A673 (cell line): Measurements from ENCODE around the gene ZKSCAN4.

Source experiments
- EZH2 ChIP-seq: fragments of 200-600 bp; sonication (generic); IDR thresholded peaks from 2 replicates; pipeline ENCODE4 v1.6.1; 2017; ENCODE audit warnings: borderline replicate concordance, low read depth, mild to moderate bottlenecking, mixed read lengths, antibody characterized with exemption, low read length; ENCODE audit not compliant: poor library complexity, severe bottlenecking
- TF ChIP-seq, protein P1 (sequence below): fragments of 300-800, 200-600 bp; sonication (generic); conservative IDR thresholded peaks from 2 replicates; pipeline ENCODE4 v1.5.1; 2017; ENCODE audit warnings: low read depth, mild to moderate bottlenecking, antibody characterized with exemption, low read length, moderate library complexity, mixed read lengths

DNA sequence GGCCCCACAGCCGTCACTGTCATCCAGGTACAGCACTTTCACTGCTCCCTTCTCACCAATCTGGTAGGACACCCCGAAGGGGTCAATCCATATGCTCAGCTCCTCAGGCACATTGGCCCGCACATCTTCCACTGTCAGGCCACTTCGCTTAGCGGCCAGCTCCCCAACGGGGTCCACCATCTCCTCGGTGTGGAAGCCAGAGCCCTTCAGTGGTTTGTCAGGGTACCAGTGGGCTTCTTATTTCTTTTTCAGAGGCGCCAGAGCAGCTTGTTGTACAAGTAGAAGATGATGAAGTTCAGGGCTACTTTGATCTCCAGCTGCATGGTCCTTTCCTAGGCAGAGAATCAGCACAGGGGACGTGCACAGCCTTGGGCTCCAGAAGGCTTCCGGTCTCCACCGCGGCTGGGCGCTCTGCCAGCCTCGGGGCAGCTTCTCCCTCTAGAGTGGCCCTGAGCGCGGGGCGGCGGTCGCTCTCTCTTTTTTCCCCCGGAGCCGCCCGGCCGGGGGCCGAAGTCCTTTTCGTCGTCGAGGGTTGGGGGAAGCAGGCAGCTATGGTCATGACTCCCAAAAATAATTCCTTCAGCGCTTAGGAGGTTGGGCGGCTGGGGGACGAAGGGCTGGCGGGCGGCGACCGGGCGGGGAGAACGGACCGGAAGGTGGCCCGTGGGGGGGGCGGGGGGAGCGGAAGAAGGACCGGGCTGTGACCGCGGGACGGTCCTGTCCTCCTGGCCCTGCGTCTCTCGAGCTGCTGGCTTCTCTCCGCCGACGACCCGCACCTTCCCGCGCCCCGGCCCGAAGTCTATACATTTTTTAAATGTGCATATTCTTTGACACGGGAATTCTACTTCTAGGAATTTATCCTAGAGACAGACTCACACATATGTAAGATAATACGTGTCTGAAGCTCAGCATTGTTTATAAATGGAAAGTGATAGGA, 33.5 kb downstream of the ZKSCAN4 start:
- no peak for TF ChIP-seq EZH2
- TF ChIP-seq, protein P1, sequence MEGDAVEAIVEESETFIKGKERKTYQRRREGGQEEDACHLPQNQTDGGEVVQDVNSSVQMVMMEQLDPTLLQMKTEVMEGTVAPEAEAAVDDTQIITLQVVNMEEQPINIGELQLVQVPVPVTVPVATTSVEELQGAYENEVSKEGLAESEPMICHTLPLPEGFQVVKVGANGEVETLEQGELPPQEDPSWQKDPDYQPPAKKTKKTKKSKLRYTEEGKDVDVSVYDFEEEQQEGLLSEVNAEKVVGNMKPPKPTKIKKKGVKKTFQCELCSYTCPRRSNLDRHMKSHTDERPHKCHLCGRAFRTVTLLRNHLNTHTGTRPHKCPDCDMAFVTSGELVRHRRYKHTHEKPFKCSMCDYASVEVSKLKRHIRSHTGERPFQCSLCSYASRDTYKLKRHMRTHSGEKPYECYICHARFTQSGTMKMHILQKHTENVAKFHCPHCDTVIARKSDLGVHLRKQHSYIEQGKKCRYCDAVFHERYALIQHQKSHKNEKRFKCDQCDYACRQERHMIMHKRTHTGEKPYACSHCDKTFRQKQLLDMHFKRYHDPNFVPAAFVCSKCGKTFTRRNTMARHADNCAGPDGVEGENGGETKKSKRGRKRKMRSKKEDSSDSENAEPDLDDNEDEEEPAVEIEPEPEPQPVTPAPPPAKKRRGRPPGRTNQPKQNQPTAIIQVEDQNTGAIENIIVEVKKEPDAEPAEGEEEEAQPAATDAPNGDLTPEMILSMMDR, result no peak
